ENCODE measurements around the gene RASA1. TPM values are rescaled to one million over a fixed set of nuclear protein-coding genes. Genes with fewer than 3 reads are reported as not detected.

The RASA1 gene
- total RNA-seq, 4 donors from 2014 or later, result 22.3 to 33.3 (median 28.2) TPM

DNA sequence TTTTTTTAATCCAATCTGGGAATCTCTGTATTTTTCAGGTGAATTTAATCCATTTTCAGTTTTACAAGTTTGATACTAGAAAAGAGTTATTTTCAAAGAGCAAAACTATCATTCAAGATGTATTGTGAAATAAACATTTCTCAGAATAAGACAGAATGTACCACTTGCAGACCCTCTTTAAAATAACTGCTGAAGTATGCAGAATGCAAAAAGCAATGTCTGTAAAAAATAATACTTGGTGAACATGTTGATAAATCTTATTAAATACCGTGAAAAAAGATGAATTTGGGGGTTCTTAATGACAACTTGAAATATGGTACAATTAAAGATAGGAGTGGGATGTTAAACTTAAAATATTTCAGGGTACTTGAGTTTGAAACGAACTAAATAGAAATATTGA is 26.1 kb upstream of the RASA1 start:
- Histone ChIP-seq H3K4me1 (no peaks in the 10 kb centered on the region), H3K9me3 (no peaks in the 10 kb centered on the region), H3K36me3 (no peaks in the 10 kb centered on the region), H3K4me3 (no peak overlapping the region), H3K27me3 (no peaks in the 10 kb centered on the region), H3K27ac (no peak overlapping the region)
- in situ Hi-C loops (cut with MboI; ENCODE audit: low pct_ligation_motif_present in 1 of 4, low pct_unique_long_range_greater_than_20kb in 1 of 4, low sequenced_read_pairs in 3 of 4), result no loop called here
- intact Hi-C loops (cut with DNase I; ENCODE audit: low total_unique reads), result no loop called here
- TF ChIP-seq POLR2AphosphoS5 (IDR thresholded peaks at IDR 0.05) (no peak), EP300 (IDR thresholded peaks at IDR 0.05; ENCODE audit: low read depth) (no peak), POLR2A (IDR thresholded peaks at IDR 0.05) (no peak)
- TF ChIP-seq, protein P1, sequence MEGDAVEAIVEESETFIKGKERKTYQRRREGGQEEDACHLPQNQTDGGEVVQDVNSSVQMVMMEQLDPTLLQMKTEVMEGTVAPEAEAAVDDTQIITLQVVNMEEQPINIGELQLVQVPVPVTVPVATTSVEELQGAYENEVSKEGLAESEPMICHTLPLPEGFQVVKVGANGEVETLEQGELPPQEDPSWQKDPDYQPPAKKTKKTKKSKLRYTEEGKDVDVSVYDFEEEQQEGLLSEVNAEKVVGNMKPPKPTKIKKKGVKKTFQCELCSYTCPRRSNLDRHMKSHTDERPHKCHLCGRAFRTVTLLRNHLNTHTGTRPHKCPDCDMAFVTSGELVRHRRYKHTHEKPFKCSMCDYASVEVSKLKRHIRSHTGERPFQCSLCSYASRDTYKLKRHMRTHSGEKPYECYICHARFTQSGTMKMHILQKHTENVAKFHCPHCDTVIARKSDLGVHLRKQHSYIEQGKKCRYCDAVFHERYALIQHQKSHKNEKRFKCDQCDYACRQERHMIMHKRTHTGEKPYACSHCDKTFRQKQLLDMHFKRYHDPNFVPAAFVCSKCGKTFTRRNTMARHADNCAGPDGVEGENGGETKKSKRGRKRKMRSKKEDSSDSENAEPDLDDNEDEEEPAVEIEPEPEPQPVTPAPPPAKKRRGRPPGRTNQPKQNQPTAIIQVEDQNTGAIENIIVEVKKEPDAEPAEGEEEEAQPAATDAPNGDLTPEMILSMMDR (IDR thresholded peaks at IDR 0.05), result no peak
- DNase-seq, result no peak
- 86 to 90% methylated on average over 2 of the region's 2 CpGs for WGBS, 2 donors (ENCODE audit: low coverage in 1 of 2)

DNA sequence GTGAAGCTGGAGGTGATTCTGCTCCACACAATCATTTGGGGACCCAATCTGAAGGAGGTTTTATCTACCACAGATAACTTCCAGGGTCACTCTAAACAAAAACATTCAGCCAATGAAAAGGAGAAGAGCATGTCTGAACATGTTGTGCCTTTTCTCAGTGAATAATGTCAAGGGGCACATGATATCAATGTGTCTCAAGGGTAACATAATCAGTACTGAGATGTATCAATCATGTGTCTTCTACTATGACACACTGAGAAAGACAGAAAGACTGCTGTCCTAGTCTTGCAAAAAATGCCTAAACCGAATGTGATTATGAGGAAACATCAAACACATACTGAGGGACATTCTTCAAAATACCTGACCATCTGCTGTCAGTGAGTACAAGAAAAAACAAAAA is 25.4 kb upstream of the RASA1 start:
- intact Hi-C loops (cut with DNase I; ENCODE audit: low total_unique reads), result no loop called here
- Histone ChIP-seq H3K9me3 (no peaks in the 10 kb centered on the region), H3K4me1 (no peaks in the 10 kb centered on the region), H3K27ac (no peak overlapping the region), H3K36me3 (no peaks in the 10 kb centered on the region), H3K27me3 (no peaks in the 10 kb centered on the region), H3K4me3 (no peak overlapping the region)
- DNase-seq, result no peak
- 61 to 71% methylated on average over 1 of the region's 1 CpG for WGBS, 2 donors (ENCODE audit: low coverage in 1 of 2)
- in situ Hi-C loops (cut with MboI; ENCODE audit: low pct_ligation_motif_present in 1 of 4, low pct_unique_long_range_greater_than_20kb in 1 of 4, low sequenced_read_pairs in 3 of 4), result no loop called here
- no peak for TF ChIP-seq POLR2AphosphoS5 (IDR thresholded peaks at IDR 0.05)

DNA sequence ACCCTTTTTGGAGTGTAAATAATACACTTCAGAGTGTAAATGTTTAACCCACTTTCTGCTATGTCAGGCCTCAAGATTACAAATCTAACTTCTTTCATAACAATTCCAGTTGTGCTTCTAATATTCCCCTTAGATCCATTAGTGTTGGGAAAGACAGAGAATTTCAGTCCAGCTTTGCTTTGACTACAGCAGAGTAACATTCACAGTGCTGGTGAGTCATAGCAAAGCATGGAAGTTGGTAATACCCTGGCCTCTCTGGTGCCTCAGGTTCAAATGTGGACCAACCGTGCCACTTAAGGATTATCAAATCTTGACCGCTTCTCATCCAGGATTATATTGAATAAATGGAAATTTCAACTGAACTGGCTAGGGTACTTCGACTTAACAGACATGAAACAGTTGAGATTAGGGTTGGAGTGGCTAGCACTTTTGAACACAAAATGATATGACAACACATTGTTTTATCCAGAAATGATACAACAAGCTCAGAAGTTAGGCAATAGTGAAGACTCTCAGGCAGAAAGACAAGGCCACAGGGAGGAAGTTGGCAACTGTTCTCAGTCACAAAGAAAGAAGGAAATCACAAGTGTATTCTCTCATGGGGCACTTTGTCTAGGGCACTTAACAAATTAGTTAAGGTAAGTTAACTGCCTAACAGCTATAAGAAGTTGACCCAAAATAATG is 24.4 kb upstream of the RASA1 start:
- in situ Hi-C loops (cut with MboI; ENCODE audit: low pct_ligation_motif_present in 1 of 4, low pct_unique_long_range_greater_than_20kb in 1 of 4, low sequenced_read_pairs in 3 of 4), result no loop called here
- Histone ChIP-seq H3K4me1 (no peaks in the 10 kb centered on the region), H3K36me3 (no peaks in the 10 kb centered on the region), H3K4me3 (no peak overlapping the region), H3K9me3 (no peaks in the 10 kb centered on the region), H3K27me3 (no peaks in the 10 kb centered on the region), H3K27ac (no peak overlapping the region)
- WGBS, 2 donors (ENCODE audit: low coverage in 1 of 2), result 64 to 81% methylated on average over 3 of the region's 3 CpGs
- intact Hi-C loops (cut with DNase I; ENCODE audit: low total_unique reads), result no loop called here
- TF ChIP-seq EP300 (IDR thresholded peaks at IDR 0.05; ENCODE audit: low read depth), result no peak
- no peak for TF ChIP-seq POLR2A (IDR thresholded peaks at IDR 0.05)
- no peak for DNase-seq

DNA sequence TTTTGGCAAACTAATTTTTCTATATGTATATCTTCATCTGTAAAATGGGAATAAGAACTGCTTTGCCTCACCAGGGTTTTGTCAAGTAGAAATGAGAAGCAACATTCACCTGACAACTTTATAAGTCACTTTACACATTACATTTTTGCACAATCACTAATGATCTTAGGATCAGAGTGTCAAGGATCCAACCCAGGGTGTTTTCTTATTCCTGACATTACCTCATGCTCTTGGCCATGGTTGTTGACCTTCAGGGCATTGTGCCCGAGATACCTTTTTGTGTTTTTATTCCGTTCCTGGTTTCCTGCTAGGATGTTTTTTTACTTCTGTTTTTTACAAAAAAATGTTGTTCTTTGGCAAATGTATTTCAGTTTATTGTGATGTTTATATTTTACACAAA is 22.2 kb upstream of the RASA1 start:
- no peak for DNase-seq
- intact Hi-C loops (cut with DNase I; ENCODE audit: low total_unique reads), result no loop called here
- Histone ChIP-seq H3K9me3 (no peaks in the 10 kb centered on the region), H3K27me3 (no peaks in the 10 kb centered on the region), H3K36me3 (no peaks in the 10 kb centered on the region), H3K4me3 (no peak overlapping the region), H3K27ac (no peak overlapping the region), H3K4me1 (no peaks in the 10 kb centered on the region)
- in situ Hi-C loops (cut with MboI; ENCODE audit: low pct_ligation_motif_present in 1 of 4, low pct_unique_long_range_greater_than_20kb in 1 of 4, low sequenced_read_pairs in 3 of 4), result no loop called here
- 65 to 74% methylated on average over 2 of the region's 2 CpGs for WGBS, 2 donors (ENCODE audit: low coverage in 1 of 2)
- no peak for TF ChIP-seq EP300 (IDR thresholded peaks at IDR 0.05; ENCODE audit: low read depth)
- TF ChIP-seq, protein P1 (IDR thresholded peaks at IDR 0.05), result no peak
- TF ChIP-seq POLR2A (IDR thresholded peaks at IDR 0.05), result no peak
- TF ChIP-seq POLR2AphosphoS5 (IDR thresholded peaks at IDR 0.05), result no peak

DNA sequence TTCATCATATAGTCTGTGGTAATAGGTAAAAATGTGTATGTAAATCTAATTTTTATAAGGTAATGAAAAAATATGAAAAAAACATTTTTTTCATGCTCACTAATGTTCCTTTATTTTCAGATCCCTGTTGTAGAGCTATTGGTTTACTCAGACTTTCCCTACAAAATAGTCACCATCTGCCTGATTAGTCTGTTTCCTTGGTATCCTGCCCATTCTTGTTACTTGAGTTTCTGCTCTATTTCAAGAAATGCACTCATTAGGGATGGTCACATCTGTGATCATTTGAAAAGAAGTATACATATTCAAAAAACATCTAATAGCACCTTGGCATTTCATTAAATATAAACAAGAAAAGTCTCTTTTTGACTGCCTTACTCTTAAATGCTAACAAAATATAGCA is 21.6 kb upstream of the RASA1 start:
- in situ Hi-C loops (cut with MboI; ENCODE audit: low pct_ligation_motif_present in 1 of 4, low pct_unique_long_range_greater_than_20kb in 1 of 4, low sequenced_read_pairs in 3 of 4), result no loop called here
- TF ChIP-seq, protein P1 (IDR thresholded peaks at IDR 0.05), result no peak
- TF ChIP-seq POLR2AphosphoS5 (IDR thresholded peaks at IDR 0.05) (no peak), POLR2A (IDR thresholded peaks at IDR 0.05) (no peak), EP300 (IDR thresholded peaks at IDR 0.05; ENCODE audit: low read depth) (no peak)

More for the DNA sequence above, 21.6 kb upstream of the RASA1 start:
- intact Hi-C loops (cut with DNase I; ENCODE audit: low total_unique reads), result no loop called here
- Histone ChIP-seq H3K27me3 (no peaks in the 10 kb centered on the region), H3K27ac (no peak overlapping the region), H3K4me1 (no peaks in the 10 kb centered on the region), H3K9me3 (no peaks in the 10 kb centered on the region), H3K4me3 (no peak overlapping the region), H3K36me3 (no peaks in the 10 kb centered on the region)
- no peak for DNase-seq
